ENCODE data around the gene GOSR1. TPM values are rescaled to one million over a fixed set of nuclear protein-coding genes. Genes with fewer than 3 reads are reported as not detected.

The GOSR1 gene
- total RNA-seq, 1 experiment from 2014 or later = 31.5 TPM

DNA sequence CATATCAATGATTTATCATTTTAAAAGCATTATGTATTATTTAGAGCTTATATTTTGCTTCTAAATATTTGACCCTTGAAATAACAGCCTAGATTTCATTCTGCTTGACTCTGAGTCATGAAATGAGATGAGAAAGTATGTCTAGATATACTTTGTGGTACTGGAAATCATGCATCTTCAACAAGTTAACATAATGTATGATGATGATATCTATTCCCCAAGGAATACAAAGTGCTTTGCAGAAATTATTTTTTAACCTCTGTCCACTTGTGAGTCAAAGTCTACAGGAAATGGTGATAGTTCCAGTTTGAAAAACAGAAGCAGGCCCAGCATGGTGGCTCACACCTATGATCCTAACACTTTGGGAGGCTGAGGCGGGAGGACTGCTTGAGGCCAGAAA is 36.1 kb downstream of the GOSR1 start:
- H3K36me3 ChIP-seq (ENCODE audit: insufficient read depth, low read length) = peaks cover 19% of the 10 kb centered on the region; the same call in 1 of the 2 replicates
- H2AFZ ChIP-seq (ENCODE audit: low read length) = no peak overlapping the region
- no peak overlapping the region for H3K4me2 ChIP-seq (ENCODE audit: low read depth, low read length, poor library complexity, severe bottlenecking)
- H3K79me2 ChIP-seq (ENCODE audit: low read length) = peaks cover 7% of the 10 kb centered on the region
- H3K9ac ChIP-seq (ENCODE audit: low read length) = no peak overlapping the region
- no peaks in the 10 kb centered on the region for H4K20me1 ChIP-seq (ENCODE audit: insufficient read depth, low read depth, low read length)
- H3K27ac ChIP-seq (ENCODE audit: low read length) = no peak overlapping the region
- H3K9me2 ChIP-seq (replicated peaks; ENCODE audit: insufficient read depth, low read length) = no peaks in the 10 kb centered on the region
- H3K27me3 ChIP-seq (ENCODE audit: low read length) = no peaks in the 10 kb centered on the region
- DNase-seq = no peak
- H3K4me1 ChIP-seq (ENCODE audit: low read length) = no peaks in the 10 kb centered on the region
- no peaks in the 10 kb centered on the region for H3K9me3 ChIP-seq (ENCODE audit: low read length)
- no peak overlapping the region for H3K4me3 ChIP-seq (ENCODE audit: low read length)

DNA sequence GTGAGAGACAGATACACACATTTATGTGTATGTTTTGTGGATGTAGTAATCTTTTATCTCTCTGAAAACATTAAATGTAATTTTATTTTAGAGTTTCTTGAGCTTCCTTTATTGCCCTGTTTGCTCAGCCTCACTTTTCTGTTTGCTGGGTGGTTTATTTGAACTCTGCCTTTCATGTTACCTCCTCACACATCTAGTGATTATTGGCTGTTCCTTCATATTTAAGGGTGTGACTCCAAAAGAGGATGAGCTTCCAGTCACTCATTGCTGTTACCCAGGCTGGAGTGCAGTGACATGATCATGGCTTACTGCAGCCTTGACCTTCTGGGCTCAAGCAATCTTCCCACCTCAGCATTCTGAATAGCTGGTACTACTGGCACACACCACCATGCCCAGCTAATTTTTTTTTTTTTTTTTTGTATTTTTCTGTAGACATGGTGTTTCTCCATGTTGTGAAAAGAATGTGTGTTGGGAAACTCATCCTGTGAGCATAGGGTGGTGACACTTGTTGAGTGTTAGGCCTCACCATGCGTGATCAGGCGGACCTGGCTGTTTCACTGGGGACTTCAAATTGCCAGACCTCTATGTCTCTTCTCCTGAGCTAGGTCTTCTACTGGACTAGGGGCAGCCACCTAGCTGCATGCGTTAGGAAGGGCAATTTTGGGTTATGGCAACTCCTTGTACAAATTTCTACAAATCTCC is 37.8 kb downstream of the GOSR1 start:
- H3K27ac ChIP-seq (ENCODE audit: low read length) = no peak overlapping the region
- H3K27me3 ChIP-seq (ENCODE audit: low read length) = no peaks in the 10 kb centered on the region
- H2AFZ ChIP-seq (ENCODE audit: low read length) = no peak overlapping the region
- no peak overlapping the region for H3K9ac ChIP-seq (ENCODE audit: low read length)
- H3K4me3 ChIP-seq (ENCODE audit: low read length) = no peak overlapping the region
- H3K9me3 ChIP-seq (ENCODE audit: low read length) = no peaks in the 10 kb centered on the region
- DNase-seq = no peak
- H4K20me1 ChIP-seq (ENCODE audit: insufficient read depth, low read depth, low read length) = no peaks in the 10 kb centered on the region
- H3K4me1 ChIP-seq (ENCODE audit: low read length) = no peaks in the 10 kb centered on the region
- no peaks in the 10 kb centered on the region for H3K9me2 ChIP-seq (replicated peaks; ENCODE audit: insufficient read depth, low read length)
- peaks cover 20% of the 10 kb centered on the region; the same call in 1 of the 2 replicates for H3K36me3 ChIP-seq (ENCODE audit: insufficient read depth, low read length)
- H3K79me2 ChIP-seq (ENCODE audit: low read length) = peaks cover 3% of the 10 kb centered on the region
- no peak overlapping the region for H3K4me2 ChIP-seq (ENCODE audit: low read depth, low read length, poor library complexity, severe bottlenecking)

DNA sequence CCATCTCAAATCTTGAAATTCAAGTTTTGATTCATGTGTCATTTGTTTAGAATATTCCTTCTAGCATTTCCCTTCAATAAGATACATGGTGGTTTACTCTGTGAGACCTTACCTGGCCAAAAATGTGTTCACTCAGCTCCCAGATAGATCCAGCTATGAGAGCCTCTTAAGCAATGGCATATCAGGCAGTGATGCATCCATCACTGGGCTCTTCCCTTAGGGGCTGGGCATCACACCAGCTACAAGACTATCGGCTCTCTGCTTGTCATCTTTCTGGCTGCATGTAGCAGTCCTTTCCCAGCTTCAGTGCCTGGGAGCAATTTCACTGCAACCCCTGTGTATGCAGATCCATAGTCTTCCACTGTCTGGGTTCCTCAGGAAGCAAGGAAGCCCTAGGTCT is 40.6 kb downstream of the GOSR1 start:
- Histone ChIP-seq H3K9ac (ENCODE audit: low read length) (no peak overlapping the region), H3K9me2 (replicated peaks; ENCODE audit: insufficient read depth, low read length) (no peaks in the 10 kb centered on the region), H3K27ac (ENCODE audit: low read length) (no peak overlapping the region)

DNA sequence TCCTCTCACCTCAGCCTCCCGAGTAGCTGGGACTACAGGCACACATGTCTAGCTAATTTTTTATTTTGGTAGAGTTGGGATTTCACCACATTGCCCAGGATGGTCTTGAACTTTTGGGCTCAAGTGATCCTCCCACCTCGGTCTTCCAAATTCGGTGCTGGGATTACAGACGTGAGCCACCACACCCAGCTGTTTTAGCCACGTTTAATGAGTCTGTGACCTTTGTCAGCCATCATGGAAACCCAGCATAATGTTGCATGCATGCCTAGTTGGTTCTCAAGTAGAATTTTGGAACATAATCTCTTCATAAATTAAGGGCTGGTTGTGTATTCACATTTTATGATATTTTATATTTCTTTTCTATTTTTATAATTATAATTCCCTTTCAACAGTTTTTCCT is 42.0 kb downstream of the GOSR1 start:
- DNase-seq = no peak
- no peak overlapping the region for H3K27ac ChIP-seq (ENCODE audit: low read length)
- H3K4me1 ChIP-seq (ENCODE audit: low read length) = no peaks in the 10 kb centered on the region
- H4K20me1 ChIP-seq (ENCODE audit: insufficient read depth, low read depth, low read length) = no peaks in the 10 kb centered on the region
- peaks cover 20% of the 10 kb centered on the region; the same call in 1 of the 2 replicates for H3K36me3 ChIP-seq (ENCODE audit: insufficient read depth, low read length)
- no peaks in the 10 kb centered on the region for H3K9me2 ChIP-seq (replicated peaks; ENCODE audit: insufficient read depth, low read length)
- no peak overlapping the region for H3K4me2 ChIP-seq (ENCODE audit: low read depth, low read length, poor library complexity, severe bottlenecking)
- no peak overlapping the region for H3K4me3 ChIP-seq (ENCODE audit: low read length)
- no peaks in the 10 kb centered on the region for H3K27me3 ChIP-seq (ENCODE audit: low read length)
- H3K9me3 ChIP-seq (ENCODE audit: low read length) = no peaks in the 10 kb centered on the region
- H2AFZ ChIP-seq (ENCODE audit: low read length) = no peak overlapping the region
- H3K79me2 ChIP-seq (ENCODE audit: low read length) = peaks cover 3% of the 10 kb centered on the region; the same call in 1 of the 2 replicates
- H3K9ac ChIP-seq (ENCODE audit: low read length) = no peak overlapping the region

More for the DNA sequence above, 40.6 kb downstream of the GOSR1 start:
- Histone ChIP-seq H3K4me3 (ENCODE audit: low read length) (no peak overlapping the region), H3K36me3 (ENCODE audit: insufficient read depth, low read length) (peaks cover 32% of the 10 kb centered on the region; the same call in 1 of the 2 replicates), H3K79me2 (ENCODE audit: low read length) (peaks cover 3% of the 10 kb centered on the region; the same call in 1 of the 2 replicates), H3K9me3 (ENCODE audit: low read length) (no peaks in the 10 kb centered on the region), H3K4me1 (ENCODE audit: low read length) (no peaks in the 10 kb centered on the region), H3K27me3 (ENCODE audit: low read length) (no peaks in the 10 kb centered on the region), H3K4me2 (ENCODE audit: low read depth, low read length, poor library complexity, severe bottlenecking) (no peak overlapping the region), H4K20me1 (ENCODE audit: insufficient read depth, low read depth, low read length) (no peaks in the 10 kb centered on the region), H2AFZ (ENCODE audit: low read length) (no peak overlapping the region)
- DNase-seq = no peak

DNA sequence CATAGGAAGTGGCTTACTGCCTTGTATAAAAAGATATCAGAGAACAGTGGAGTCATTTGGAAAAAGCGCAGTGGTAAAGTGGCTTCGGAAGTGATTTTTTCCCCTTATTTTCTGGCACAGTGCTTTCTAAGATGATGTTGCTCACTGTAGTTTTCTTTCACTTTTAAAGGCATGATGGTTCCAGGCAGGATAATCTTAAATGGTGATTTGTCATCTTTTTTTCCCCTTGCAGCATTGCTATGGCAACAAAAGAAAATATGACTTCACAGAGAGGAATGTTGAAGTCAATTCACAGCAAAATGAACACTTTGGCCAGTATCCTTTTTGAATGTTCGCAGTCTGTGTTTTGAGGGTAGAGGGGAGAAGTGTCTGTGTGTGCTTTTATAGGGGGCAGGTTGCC is 42.5 kb downstream of the GOSR1 start:
- Histone ChIP-seq H3K9me2 (replicated peaks; ENCODE audit: insufficient read depth, low read length) (no peaks in the 10 kb centered on the region), H3K4me3 (ENCODE audit: low read length) (no peak overlapping the region), H3K27ac (ENCODE audit: low read length) (no peak overlapping the region), H3K4me1 (ENCODE audit: low read length) (no peaks in the 10 kb centered on the region), H3K9me3 (ENCODE audit: low read length) (no peaks in the 10 kb centered on the region), H2AFZ (ENCODE audit: low read length) (no peak overlapping the region), H4K20me1 (ENCODE audit: insufficient read depth, low read depth, low read length) (no peaks in the 10 kb centered on the region), H3K9ac (ENCODE audit: low read length) (no peak overlapping the region), H3K79me2 (ENCODE audit: low read length) (peaks cover 3% of the 10 kb centered on the region; the same call in 1 of the 2 replicates), H3K36me3 (ENCODE audit: insufficient read depth, low read length) (peaks cover 20% of the 10 kb centered on the region; the same call in 1 of the 2 replicates), H3K4me2 (ENCODE audit: low read depth, low read length, poor library complexity, severe bottlenecking) (no peak overlapping the region), H3K27me3 (ENCODE audit: low read length) (no peaks in the 10 kb centered on the region)
- DNase-seq = no peak

DNA sequence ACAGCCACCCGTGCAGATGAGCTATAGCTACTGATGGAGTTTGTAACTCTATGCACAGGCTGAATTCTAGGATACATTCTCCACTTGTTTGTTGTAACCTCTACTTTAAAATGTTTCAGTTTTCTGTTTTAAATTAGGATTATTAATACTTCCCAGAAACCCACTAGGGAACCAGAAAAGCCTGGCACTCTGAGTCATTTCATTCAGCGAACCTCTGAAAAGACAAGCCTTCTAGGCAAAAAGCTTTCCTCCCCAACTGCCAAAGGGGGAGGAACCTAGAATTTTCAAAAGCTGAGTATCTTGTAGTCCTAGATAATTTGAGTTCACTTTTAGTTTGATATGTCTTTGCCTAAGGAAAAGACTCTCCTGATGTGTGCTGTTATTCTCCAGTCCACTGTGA is 43.2 kb downstream of the GOSR1 start:
- DNase-seq = no peak
- Histone ChIP-seq H3K9me3 (ENCODE audit: low read length) (no peaks in the 10 kb centered on the region), H3K9me2 (replicated peaks; ENCODE audit: insufficient read depth, low read length) (no peaks in the 10 kb centered on the region), H3K79me2 (ENCODE audit: low read length) (peaks cover 3% of the 10 kb centered on the region; the same call in 1 of the 2 replicates), H3K4me1 (ENCODE audit: low read length) (no peaks in the 10 kb centered on the region), H3K27ac (ENCODE audit: low read length) (no peak overlapping the region), H3K4me2 (ENCODE audit: low read depth, low read length, poor library complexity, severe bottlenecking) (no peak overlapping the region), H4K20me1 (ENCODE audit: insufficient read depth, low read depth, low read length) (no peaks in the 10 kb centered on the region), H3K27me3 (ENCODE audit: low read length) (no peaks in the 10 kb centered on the region), H3K36me3 (ENCODE audit: insufficient read depth, low read length) (peaks cover 20% of the 10 kb centered on the region; the same call in 1 of the 2 replicates), H3K4me3 (ENCODE audit: low read length) (no peak overlapping the region), H2AFZ (ENCODE audit: low read length) (no peak overlapping the region), H3K9ac (ENCODE audit: low read length) (no peak overlapping the region)

DNA sequence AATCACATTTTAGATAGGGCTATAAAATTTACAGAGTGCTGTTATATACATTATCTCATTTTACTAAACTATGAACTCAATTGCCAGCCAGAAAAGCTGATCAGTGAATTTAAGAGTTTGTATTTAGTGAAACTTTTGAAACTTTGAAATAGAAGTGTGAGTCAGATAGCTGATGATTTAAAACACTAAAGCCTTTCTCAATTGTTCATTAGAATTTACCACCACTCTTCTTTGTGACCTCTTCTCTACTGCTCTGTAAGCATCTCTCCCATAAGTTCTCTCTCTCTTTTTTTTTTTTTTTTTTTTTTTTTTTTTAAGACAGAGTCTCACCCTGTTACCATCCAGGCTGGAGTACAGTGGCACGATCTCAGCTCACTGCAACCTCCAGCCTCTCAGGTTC is 43.7 kb downstream of the GOSR1 start:
- Histone ChIP-seq H3K4me3 (ENCODE audit: low read length) (no peak overlapping the region), H3K27ac (ENCODE audit: low read length) (no peak overlapping the region), H3K4me1 (ENCODE audit: low read length) (no peaks in the 10 kb centered on the region), H3K36me3 (ENCODE audit: insufficient read depth, low read length) (peaks cover 20% of the 10 kb centered on the region; the same call in 1 of the 2 replicates), H4K20me1 (ENCODE audit: insufficient read depth, low read depth, low read length) (no peaks in the 10 kb centered on the region), H3K9ac (ENCODE audit: low read length) (no peak overlapping the region), H2AFZ (ENCODE audit: low read length) (no peak overlapping the region), H3K9me3 (ENCODE audit: low read length) (no peaks in the 10 kb centered on the region), H3K4me2 (ENCODE audit: low read depth, low read length, poor library complexity, severe bottlenecking) (no peak overlapping the region), H3K27me3 (ENCODE audit: low read length) (no peaks in the 10 kb centered on the region), H3K79me2 (ENCODE audit: low read length) (peaks cover 3% of the 10 kb centered on the region; the same call in 1 of the 2 replicates), H3K9me2 (replicated peaks; ENCODE audit: insufficient read depth, low read length) (no peaks in the 10 kb centered on the region)
- DNase-seq = no peak

DNA sequence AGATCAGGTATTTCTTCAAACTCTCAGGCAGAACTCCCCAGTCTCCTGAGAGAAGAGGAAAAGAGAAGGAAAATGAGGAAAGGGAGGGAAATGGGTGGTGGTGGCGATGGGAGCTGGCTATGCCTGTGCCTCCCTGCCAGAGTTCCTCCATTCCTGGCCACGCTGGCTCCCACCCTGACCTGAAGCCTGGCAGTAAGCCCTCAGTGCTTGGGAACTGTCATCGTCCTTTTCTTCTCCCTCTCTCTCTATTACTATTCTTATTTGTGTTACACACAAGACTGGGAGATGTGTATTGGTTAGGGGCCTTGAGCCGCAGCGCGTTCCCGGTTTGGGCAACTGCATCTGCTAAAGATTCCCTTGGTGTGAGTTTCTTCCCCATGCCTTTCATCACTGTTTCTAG is 44.6 kb downstream of the GOSR1 start:
- H3K79me2 ChIP-seq (ENCODE audit: low read length) = peaks cover 3% of the 10 kb centered on the region; the same call in 1 of the 2 replicates
- DNase-seq = no peak
- H4K20me1 ChIP-seq (ENCODE audit: insufficient read depth, low read depth, low read length) = no peaks in the 10 kb centered on the region
- H3K27ac ChIP-seq (ENCODE audit: low read length) = no peak overlapping the region
- no peak overlapping the region for H3K4me3 ChIP-seq (ENCODE audit: low read length)
- no peak overlapping the region for H2AFZ ChIP-seq (ENCODE audit: low read length)
- H3K9me3 ChIP-seq (ENCODE audit: low read length) = no peaks in the 10 kb centered on the region
- peaks cover 20% of the 10 kb centered on the region; the same call in 1 of the 2 replicates for H3K36me3 ChIP-seq (ENCODE audit: insufficient read depth, low read length)
- H3K9ac ChIP-seq (ENCODE audit: low read length) = no peak overlapping the region
- H3K9me2 ChIP-seq (replicated peaks; ENCODE audit: insufficient read depth, low read length) = no peaks in the 10 kb centered on the region
- no peaks in the 10 kb centered on the region for H3K27me3 ChIP-seq (ENCODE audit: low read length)
- H3K4me1 ChIP-seq (ENCODE audit: low read length) = no peaks in the 10 kb centered on the region
- no peak overlapping the region for H3K4me2 ChIP-seq (ENCODE audit: low read depth, low read length, poor library complexity, severe bottlenecking)
